HG03039 (cell line): ENCODE data around the gene KCNH1.
"Not testable (repeated sequence)": the region's sequence is repeated elsewhere in the genome, so short reads cannot be mapped to it uniquely, and the experiment has no call there.

Experiments used
- ATAC-seq: cut with Tn5 transposase; IDR thresholded peaks from one replicate; pipeline ENCODE4 v1.9.1; 2021; ENCODE audit warnings: mild to moderate bottlenecking, moderate library complexity; ENCODE audit not compliant: unreplicated experiment

KCNH1 gene

GRCh38 chr1:210661520-210661919, 472.4 kb downstream of the KCNH1 start:
- ATAC-seq: not testable (repeated sequence)

GRCh38 chr1:210657806-210658205, 476.1 kb downstream of the KCNH1 start:
- no peak for ATAC-seq

GRCh38 chr1:210655511-210655910, 478.4 kb downstream of the KCNH1 start:
- no peak for ATAC-seq

GRCh38 chr1:210654176-210654981, 479.6 kb downstream of the KCNH1 start:
- ATAC-seq: no peak

GRCh38 chr1:210653771-210654170, 480.2 kb downstream of the KCNH1 start:
- ATAC-seq: no peak

- ATAC-seq: no peak
Observed at GRCh38 chr1:210652329-210652954, 481.5 kb downstream of the KCNH1 start.

- ATAC-seq: no peak
Observed at GRCh38 chr1:210650403-210650802, 483.5 kb downstream of the KCNH1 start.

- no peak for ATAC-seq
Observed at GRCh38 chr1:210648588-210649269, 485.2 kb downstream of the KCNH1 start.

- ATAC-seq: no peak
Observed at GRCh38 chr1:210647406-210648333, 486.3 kb downstream of the KCNH1 start.

- no peak for ATAC-seq
Observed at GRCh38 chr1:210646258-210646616, 487.7 kb downstream of the KCNH1 start.

GRCh38 chr1:210645582-210646257, 488.2 kb downstream of the KCNH1 start:
- ATAC-seq: no peak

GRCh38 chr1:210641582-210641981, 492.4 kb downstream of the KCNH1 start:
- no peak for ATAC-seq

GRCh38 chr1:210635108-210635507, 498.8 kb downstream of the KCNH1 start:
- ATAC-seq: no peak

- no peak for ATAC-seq
Observed at GRCh38 chr1:210633636-210634035, 500.3 kb downstream of the KCNH1 start.

- no peak for ATAC-seq
Observed at GRCh38 chr1:210633140-210633539, 500.8 kb downstream of the KCNH1 start.

GRCh38 chr1:210631399-210631798, 502.5 kb downstream of the KCNH1 start:
- no peak for ATAC-seq

GRCh38 chr1:210629276-210629675, 504.7 kb downstream of the KCNH1 start:
- no peak for ATAC-seq

GRCh38 chr1:210627755-210628154, 506.2 kb downstream of the KCNH1 start:
- no peak for ATAC-seq
